Keratinocyte (primary cell): ENCODE results near the gene FEN1.

Experiments used
- EZH2 ChIP-seq: IDR thresholded peaks from one replicate; pipeline ENCODE4 v1.6.1; 2012; ENCODE audit warnings: inconsistent platforms, mild to moderate bottlenecking, low read length, moderate library complexity
- TF ChIP-seq, protein P1 (sequence below), 3 experiments: IDR thresholded peaks in 1 of 3; conservative IDR thresholded peaks in 1 of 3; optimal IDR thresholded peaks in 1 of 3; 2 replicates in 2 of 3; 3 replicates in 1 of 3; pipeline versions ENCODE3 to v1.5.1; 2011; ENCODE audit warnings: low read length in 3 of 3, mild to moderate bottlenecking in 3 of 3, moderate library complexity in 2 of 3, control low read depth in 1 of 3, inconsistent platforms in 1 of 3; ENCODE audit not compliant: insufficient read depth in 2 of 3; ENCODE audit errors: extremely low read depth in 1 of 3

DNA sequence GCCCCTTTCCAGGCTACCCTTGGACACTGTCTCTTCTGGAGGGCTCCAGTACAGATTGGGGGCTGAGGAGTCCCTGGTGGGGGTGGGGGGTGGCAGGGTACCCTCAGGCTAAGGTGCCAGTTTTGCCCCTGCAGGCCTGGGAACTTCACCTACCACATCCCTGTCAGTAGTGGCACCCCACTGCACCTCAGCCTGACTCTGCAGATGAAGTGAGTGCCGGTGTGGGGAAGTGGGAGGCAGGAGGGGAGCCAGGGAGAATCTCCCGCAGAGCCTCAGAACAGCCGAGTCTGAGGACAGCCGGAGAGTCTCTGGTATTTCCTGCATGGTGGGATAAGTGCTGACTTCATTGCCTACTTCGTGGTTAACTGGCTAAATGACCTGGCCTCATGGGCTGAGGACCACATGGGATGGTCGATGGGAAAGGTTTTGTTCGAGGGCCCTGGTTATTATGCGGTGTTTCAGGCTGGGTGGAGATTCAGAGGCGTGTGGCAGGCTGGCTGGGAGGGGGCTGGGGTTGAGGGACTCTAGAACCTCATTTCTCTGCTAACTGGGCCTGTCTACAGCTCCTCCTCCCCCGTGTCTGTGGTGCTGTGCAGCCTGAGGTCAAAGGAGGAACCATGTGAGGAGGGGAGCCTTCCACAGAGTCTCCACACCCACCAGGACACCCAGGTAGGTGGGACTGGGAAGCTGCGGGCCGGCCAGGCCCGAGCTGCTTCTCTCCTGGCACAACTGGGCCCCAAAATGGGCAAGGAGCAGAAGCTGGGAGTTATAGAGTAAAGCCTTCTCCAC, 8.8 kb upstream of the FEN1 start:
- TF ChIP-seq, protein P1, sequence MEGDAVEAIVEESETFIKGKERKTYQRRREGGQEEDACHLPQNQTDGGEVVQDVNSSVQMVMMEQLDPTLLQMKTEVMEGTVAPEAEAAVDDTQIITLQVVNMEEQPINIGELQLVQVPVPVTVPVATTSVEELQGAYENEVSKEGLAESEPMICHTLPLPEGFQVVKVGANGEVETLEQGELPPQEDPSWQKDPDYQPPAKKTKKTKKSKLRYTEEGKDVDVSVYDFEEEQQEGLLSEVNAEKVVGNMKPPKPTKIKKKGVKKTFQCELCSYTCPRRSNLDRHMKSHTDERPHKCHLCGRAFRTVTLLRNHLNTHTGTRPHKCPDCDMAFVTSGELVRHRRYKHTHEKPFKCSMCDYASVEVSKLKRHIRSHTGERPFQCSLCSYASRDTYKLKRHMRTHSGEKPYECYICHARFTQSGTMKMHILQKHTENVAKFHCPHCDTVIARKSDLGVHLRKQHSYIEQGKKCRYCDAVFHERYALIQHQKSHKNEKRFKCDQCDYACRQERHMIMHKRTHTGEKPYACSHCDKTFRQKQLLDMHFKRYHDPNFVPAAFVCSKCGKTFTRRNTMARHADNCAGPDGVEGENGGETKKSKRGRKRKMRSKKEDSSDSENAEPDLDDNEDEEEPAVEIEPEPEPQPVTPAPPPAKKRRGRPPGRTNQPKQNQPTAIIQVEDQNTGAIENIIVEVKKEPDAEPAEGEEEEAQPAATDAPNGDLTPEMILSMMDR (optimal IDR thresholded peaks at IDR 0.05 in 1 of 3, IDR thresholded peaks at IDR 0.05 in 1 of 3, conservative IDR thresholded peaks at IDR 0.05 in 1 of 3; ENCODE audit: extremely low read depth in 1 of 3, insufficient read depth in 2 of 3, low read length in 3 of 3): no peak
- TF ChIP-seq EZH2: no peak
